CD4-positive, alpha-beta T cell treated with Interleukin-21 for 1 hour (primary cell): ENCODE data around the gene INHBC.
A peak's percentile ranks its signal among the peaks of the same experiment; 100 is the strongest.

ENCODE experiments used
- DNase-seq: peaks from one replicate; pipeline ENCODE4 v3.0.0-alpha.2; 2020

INHBC gene

GRCh38 chr12:57454566-57455373 is 20.2 kb downstream of the INHBC start, which contains the start of gene INHBE:
INHBE (plus strand) TSS chr12:57455307; CDS start chr12:57455537, 230 bp downstream.
- no peak for DNase-seq

GRCh38 chr12:57455374-57456144 is 21.0 kb downstream of the INHBC start:
- no peak for DNase-seq

- DNase-seq, result peak; percentile 67
Measured at GRCh38 chr12:57456145-57456700, 21.6 kb downstream of the INHBC start.

DNA sequence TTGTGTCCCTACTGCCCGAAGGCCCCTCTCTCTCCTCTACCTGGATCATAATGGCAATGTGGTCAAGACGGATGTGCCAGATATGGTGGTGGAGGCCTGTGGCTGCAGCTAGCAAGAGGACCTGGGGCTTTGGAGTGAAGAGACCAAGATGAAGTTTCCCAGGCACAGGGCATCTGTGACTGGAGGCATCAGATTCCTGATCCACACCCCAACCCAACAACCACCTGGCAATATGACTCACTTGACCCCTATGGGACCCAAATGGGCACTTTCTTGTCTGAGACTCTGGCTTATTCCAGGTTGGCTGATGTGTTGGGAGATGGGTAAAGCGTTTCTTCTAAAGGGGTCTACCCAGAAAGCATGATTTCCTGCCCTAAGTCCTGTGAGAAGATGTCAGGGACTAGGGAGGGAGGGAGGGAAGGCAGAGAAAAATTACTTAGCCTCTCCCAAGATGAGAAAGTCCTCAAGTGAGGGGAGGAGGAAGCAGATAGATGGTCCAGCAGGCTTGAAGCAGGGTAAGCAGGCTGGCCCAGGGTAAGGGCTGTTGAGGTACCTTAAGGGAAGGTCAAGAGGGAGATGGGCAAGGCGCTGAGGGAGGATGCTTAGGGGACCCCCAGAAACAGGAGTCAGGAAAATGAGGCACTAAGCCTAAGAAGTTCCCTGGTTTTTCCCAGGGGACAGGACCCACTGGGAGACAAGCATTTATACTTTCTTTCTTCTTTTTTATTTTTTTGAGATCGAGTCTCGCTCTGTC is 22.3 kb downstream of the INHBC start:
- no peak for DNase-seq

GRCh38 chr12:57458665-57459054 is 24.1 kb downstream of the INHBC start:
- no peak for DNase-seq

GRCh38 chr12:57459055-57459749 is 24.6 kb downstream of the INHBC start:
- peak; percentile 96 for DNase-seq

DNA sequence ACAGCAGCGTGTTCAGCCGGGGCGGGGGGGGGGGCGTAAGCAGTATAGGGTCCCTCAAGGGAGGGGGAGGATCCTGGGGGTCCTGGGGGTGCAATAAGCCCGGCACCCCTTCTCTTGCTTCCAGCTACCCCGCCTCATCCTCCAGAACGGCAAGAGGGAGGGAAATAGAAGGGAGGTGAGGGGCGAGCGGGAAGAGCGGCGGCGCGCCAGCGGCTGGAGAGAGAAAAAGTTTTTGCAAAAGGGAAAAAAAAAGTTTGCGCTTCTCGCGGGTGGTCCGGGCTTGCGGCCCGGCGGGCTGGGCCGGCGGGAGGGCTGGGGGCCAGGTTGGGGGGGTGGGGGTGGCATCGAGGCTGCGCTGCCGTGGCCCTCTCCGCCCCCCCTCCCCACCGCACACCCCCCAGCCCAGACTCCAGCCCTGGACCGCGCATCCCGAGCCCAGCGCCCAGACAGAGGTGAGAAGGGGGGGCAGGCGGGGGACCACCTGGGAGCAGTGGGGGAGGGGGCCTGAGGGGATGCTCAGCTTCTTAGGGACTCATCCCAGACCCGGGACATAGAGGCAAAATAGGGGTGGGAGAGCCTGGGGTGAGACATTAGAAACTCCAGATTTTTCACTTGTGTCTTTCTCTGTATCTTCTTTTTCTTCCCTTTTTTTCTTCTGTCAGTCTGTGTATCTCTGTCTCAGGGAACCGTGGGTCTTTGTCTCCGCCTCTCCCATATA is 25.3 kb downstream of the INHBC start, which contains the start of gene GLI1:
Gene GLI1, plus strand, starts transcription at position 36 of the 718 bp plus-strand sequence. CDS start 3,907 bp downstream, outside the sequence.
- no peak for DNase-seq

GRCh38 chr12:57460468-57460784 is 25.8 kb downstream of the INHBC start:
- no peak for DNase-seq

- DNase-seq, result no peak
Measured at GRCh38 chr12:57460841-57461275, 26.3 kb downstream of the INHBC start.

DNA sequence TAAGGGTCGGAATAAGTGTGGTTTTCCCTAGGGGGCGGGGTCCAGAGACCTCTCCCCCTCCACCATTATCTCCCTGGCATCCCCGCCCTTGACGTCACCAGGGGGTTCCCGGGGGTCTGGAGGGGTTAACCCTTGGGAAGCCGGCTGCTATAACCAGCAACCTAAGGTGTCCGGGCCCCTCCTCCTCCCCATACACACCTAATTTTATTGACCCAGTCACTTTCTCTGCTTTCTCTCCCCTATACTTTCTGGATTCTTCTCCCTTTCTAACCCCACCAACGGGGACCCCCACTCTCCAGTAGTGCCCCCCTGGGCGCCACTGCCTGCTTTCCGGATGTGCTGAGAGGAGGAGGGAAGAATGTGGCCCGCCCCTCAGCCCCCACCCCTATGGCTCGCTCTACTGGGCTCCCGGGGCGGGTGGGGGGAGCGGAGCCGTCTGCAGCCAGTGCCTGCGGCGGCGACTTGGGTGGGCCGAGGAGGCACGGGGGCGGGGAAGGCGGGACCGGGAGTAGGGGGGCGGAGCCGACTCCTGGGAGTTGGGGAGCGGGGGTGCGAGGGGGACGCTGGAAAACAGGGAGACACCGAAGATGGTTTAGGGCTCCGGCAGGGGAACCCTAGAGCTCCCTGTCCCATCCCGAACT is 26.8 kb downstream of the INHBC start:
- DNase-seq, result peak; percentile 37

GRCh38 chr12:57461917-57462250 is 27.3 kb downstream of the INHBC start:
- no peak for DNase-seq

- peak; percentile 92 for DNase-seq
Measured at GRCh38 chr12:57462251-57462911, 27.8 kb downstream of the INHBC start.

GRCh38 chr12:57462912-57463253 is 28.3 kb downstream of the INHBC start:
- DNase-seq, result no peak

- DNase-seq, result no peak
Measured at GRCh38 chr12:57464569-57464968, 30.0 kb downstream of the INHBC start.

GRCh38 chr12:57465030-57465746 is 30.6 kb downstream of the INHBC start:
- DNase-seq, result no peak

DNA sequence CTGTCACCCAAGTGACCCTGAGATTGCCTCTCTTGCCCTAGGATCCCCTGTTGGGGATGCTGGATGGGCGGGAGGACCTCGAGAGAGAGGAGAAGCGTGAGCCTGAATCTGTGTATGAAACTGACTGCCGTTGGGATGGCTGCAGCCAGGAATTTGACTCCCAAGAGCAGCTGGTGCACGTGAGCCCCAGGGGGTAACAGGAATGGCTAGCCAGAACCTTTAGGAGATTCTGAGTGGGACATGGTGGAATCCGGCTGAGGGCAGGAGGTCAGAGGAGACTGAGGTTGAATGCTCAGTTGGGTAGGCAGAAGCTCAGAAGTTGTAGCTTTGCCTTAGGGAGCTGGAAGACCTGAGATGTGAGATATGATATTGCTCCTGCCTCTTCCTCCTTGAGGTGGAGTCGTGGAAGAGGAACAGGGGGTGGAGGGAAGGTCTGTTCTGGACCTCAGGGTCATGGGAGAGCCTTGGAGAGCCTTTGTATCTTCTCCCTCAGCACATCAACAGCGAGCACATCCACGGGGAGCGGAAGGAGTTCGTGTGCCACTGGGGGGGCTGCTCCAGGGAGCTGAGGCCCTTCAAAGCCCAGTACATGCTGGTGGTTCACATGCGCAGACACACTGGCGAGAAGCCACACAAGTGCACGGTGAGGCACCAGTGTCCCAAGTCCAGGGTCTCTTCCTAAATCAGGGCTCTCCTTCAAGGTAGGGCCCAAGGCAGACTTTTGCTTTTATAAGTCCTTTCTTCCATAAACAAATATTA is 31.3 kb downstream of the INHBC start:
- no peak for DNase-seq

GRCh38 chr12:57467212-57467874 is 32.8 kb downstream of the INHBC start:
- DNase-seq, result no peak

DNA sequence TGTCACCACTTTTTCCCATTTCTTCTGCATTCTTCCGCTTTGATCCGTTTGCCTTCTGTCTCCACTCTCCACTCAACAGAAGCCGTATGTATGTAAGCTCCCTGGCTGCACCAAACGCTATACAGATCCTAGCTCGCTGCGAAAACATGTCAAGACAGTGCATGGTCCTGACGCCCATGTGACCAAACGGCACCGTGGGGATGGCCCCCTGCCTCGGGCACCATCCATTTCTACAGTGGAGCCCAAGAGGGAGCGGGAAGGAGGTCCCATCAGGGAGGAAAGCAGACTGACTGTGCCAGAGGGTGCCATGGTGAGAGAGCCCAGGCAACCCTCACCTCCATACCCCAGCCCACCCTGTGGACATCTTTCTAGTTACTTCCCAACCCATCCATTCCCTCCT is 33.3 kb downstream of the INHBC start:
- DNase-seq, result no peak
